ENCODE results near the gene PAIP1.

GRCh38 chr5:43515678-43516048, 41.2 kb downstream of the PAIP1 start:
- TF ChIP-seq CTCF (IDR thresholded peaks at IDR 0.05) (no peak), POLR2AphosphoS5 (IDR thresholded peaks at IDR 0.05) (no peak), POLR2A (IDR thresholded peaks at IDR 0.05) (no peak)
